Glomerular endothelial cell (primary cell): ENCODE measurements around the gene CNOT2. TPM values are rescaled to one million over a fixed set of nuclear protein-coding genes. Genes with fewer than 3 reads are reported as not detected.

Experiments
- DNase-seq: peaks from one replicate; pipeline ENCODE4 v3.0.0-alpha.2; 2011; ENCODE audit warnings: low read depth, low spot score; ENCODE audit errors: extremely low read depth
- total RNA-seq: library from RNA; depleted of rRNA; stranded (reverse); fragments of >200 nt; gene quantifications from 2 replicates; pipeline ENCODE4 v1.2.3, GENCODE V29; 2015

Gene CNOT2, protein sequence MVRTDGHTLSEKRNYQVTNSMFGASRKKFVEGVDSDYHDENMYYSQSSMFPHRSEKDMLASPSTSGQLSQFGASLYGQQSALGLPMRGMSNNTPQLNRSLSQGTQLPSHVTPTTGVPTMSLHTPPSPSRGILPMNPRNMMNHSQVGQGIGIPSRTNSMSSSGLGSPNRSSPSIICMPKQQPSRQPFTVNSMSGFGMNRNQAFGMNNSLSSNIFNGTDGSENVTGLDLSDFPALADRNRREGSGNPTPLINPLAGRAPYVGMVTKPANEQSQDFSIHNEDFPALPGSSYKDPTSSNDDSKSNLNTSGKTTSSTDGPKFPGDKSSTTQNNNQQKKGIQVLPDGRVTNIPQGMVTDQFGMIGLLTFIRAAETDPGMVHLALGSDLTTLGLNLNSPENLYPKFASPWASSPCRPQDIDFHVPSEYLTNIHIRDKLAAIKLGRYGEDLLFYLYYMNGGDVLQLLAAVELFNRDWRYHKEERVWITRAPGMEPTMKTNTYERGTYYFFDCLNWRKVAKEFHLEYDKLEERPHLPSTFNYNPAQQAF
- 75.6 and 108 TPM in 2 replicates for total RNA-seq

DNA sequence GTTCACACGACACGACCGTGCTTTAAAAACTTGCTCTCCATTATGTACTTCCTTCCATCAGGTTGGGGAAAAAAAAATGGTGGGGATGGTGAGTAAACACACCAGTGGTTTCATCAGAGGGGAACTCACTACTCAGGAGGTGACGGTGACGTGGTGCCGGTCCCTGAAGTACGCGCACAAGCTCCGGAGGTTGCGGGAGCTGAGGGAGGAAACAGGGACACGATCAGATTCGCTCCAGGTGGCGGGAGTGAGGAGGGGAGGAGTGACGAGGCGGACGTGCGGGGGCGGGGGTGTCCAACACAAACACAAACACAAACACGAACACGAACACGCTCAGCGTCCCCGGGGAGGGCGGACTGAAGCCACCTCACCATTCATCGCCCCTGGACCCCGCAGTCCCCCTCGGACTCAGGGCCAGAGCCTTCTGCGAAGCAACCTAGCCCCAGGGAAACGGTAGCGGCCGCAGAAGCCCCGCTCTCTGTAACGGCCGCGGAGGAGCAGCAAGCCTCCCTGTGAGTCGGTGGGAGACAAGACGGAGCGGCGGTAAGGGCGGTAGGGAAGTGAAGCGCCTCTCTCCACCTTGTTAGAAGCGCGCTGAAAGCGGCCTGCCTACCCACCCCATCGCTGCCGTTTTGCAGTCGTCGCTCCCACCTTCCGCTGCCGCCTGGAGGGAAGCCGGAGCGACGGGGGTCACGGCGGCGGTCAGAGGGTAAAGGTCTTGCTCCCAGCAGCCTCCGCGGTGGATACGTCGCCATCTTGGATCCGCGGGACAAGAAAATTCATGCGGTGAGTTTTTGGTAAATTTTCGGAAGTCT, at the start of gene CNOT2:
CNOT2 (plus strand) TSS at position 739 of the 815 bp plus-strand sequence. CDS start 34,794 bp downstream, outside the sequence.
- DNase-seq = peak; percentile 54

DNA sequence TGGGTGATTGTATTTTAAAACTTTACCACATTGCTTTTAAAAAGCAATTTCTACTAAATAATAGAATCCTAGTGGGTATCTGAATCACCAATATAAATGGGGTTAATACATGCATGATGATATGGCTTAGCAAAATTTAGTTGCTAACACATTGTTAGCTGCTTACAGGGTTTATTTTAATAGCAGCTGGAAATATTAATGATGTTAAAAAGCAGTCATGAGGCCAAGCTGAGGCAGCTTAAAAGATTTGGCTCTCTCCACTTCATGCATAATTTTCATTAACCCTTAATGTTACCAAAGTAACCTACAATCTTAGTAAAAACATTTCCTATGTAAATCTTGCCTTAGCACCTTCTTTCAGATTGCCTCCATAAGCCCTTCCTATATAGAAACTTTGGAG, 49.2 kb upstream of the CNOT2 start:
- DNase-seq = no peak

DNA sequence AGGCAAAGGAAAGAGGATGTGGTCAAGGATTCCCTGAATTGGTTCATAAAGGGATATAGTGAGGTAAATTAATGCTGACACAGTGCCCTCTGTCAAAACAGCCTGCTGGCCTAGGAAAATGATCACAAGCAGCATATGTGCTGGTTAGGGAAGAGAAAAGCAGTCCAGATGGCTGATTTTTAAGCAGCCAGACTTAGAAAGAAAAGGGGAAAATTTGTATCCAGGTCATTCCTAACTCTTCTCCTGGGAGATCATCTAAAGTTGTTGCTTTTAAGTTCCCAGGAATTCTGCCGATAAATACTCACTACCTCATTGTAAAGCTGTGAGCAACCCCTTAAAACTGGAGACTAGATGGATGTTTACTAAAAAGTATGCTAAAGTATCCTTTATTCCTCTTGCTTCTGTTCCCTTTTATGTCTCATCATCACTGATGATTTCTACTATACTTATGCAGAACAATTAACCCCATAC, 46.4 kb upstream of the CNOT2 start:
- DNase-seq = no peak

DNA sequence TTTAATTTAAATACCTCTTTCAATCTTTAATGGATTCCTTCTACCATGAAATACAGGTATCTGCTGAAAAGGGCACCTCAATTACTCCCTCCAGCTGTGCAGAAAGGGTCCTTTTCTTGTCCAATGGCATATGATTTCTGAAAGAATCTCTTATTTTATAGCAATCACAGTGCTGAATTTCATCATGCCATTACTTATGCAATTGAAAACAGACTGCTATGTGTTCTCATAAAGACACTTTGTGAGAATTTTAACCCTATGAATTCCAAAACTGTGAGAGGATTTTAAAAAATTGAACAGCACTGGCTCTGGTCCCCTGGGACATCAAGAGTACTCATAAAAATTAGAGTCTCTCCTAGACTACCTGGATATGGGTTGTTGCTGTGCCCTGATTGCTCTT, 45.9 kb upstream of the CNOT2 start:
- DNase-seq = no peak

DNA sequence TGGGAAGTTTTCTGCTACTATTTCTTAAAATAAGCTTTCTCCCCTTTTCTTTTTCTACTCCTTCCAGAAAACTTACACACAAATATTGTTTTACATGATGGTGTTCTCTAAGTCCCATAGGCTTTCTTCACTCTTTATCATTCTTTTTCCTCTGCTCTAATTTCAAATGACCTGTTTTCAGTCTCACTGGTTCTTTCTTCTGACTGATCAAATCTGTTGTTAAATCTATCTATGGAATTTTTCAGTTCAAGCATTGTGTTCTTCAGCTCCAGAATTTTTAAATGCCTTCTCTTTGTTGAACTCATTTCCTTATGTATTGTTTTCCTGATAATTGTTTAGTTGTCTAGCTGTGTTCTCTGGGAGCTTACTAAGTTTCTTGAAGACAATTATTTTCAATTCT, 29.5 kb upstream of the CNOT2 start:
- no peak for DNase-seq

DNA sequence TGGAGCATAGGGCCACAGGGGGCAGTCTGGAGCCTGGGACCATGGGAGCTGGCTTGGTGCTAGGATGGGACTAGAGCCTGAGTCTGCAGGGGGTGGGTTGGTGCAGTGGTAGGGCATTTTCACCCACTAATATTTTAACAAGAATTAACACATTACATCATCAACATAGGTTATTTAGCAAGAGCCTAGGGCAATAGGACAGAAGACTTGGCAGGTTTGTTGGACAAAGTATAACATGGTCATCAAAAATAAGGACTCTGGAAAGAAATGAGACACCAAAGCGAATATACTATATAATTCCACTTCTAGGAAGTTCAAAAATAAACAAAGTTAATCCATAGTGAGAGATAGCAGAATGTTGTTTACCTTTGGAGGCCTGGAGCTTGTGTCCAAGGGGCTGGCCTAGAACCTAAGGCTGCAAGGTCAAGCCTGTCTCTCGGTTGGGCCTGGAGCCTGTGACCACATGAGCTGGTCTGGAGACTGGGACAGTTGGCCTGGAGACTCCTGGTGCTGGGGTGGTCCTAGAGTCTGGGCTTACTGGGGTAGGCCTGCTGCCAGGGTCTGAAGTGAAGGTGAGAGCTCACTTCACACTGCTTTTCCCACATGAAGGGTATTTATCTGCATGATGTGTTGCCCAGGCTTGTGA, 28.1 kb upstream of the CNOT2 start:
- no peak for DNase-seq

DNA sequence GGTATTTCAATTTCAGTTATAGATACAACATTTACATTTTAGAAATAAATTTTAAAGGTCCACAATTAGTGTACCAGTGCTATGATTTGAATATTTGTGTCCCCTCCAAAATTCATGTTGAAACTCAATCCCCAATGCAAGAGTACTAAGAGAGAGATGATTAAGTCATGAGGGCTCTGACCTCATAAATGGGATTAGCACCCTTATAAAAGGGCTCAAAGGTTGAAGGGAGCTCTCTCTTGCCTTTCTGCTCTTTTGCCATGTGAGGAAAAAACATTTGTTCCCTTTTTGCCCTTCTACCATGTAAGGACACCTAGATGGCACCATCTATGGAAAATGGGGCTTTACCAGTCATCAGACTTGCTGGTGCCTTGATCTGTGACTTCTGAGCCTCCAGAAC, 25.8 kb upstream of the CNOT2 start:
- no peak for DNase-seq

DNA sequence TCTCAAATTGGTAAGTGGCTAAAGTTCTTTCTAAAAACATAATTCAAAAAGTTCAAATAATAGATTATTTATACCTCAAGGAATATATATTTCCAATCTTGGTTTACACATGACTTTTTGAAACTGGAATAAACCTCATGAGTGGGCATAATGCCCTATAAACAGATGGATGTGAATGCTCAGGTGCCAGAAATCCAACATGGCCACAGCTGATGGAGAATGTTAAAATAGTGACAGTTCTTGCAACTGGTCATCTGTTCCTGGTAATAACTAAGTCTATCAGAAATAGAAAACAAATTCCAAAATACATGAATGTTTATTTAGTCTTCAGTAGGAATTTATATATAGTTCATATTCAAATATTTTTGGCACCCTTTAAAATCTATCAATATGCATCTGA, 21.6 kb upstream of the CNOT2 start:
- DNase-seq = no peak

DNA sequence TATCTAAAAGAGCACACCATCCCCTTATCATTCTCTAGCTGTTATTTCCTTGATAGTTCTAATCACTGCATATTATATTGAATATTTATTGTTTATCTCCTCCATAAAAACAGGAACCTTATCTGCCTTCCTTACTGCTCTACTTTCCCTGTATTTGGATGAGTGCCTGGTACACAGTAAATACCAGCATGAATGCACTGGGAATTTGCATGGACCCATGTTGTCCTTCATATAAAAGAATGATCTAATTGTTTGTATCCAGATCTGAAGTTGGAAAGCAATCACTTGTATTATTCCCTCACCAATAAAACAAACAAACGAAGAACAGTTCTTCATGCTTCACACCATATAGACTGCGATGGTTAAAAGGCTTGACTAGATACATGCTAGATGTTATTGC, 15.3 kb upstream of the CNOT2 start:
- no peak for DNase-seq

DNA sequence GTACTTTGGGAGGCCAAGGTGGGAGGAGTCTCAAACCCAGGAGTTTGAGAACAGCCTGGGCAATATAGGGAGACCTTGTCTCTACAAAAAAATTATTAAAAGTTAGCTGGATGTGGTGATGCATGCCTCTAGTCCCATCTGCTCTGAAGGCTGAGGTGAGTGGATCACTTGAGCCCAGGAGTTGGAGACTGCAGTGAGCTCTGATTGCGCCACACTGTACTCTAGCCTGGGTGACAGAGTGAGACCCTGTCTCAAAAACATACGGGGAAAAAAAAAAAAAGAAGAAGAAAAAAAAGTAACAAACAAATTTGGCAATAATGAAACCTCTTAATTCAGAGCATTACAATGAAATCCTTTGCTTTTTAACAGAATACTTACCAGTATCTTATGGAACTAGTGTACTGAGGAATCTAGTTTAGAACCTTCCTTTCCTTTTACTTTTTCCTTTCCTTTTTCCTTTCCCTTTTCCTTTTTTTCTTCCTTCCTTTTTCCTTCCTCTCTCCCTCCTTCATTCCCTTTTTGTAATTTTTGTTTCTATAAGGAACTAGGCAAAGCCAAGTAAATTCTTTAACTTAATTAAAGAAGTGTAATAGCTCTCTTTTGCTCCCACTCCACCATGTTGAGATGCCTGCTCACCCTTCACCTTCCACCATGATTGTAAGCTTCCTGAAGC, 12.2 kb upstream of the CNOT2 start:
- no peak for DNase-seq

DNA sequence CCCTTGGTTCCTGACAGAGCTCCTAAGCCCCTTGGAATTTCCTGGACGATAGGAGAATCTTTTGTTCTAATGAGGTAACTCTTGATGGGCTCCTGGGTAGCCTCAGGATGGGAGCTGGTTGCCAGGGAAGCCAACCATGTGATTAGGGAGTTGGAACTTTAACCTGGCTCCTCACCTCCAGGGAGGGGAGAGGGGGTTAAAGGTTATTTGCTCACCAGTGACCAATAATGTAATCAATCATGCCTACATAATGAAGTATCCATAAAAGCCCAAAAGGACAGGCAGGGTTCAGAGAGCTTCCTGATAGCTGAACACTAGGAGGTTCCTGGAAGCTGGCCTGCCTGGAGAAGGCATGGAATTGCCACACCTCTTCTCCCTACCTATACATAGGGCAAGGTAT, 6.2 kb upstream of the CNOT2 start:
- DNase-seq = no peak

DNA sequence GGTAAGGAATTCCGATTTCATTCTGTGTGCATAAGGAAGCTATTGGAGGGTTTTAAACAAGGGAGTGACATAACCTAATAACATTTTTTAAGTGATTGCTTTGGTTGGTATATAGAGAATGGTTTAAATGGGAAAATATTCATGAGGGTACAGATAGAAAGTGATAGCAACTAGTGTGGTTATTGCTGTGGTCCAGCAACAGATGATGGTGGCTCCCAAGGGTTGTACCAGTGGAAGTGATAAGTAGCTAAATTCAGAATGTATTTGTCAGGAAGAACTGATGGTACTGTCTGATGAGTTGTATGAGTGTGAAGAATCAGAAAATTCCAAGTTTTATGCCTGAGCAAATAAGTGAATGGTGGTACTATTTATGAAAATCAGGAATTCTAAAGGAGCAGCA, 2.6 kb upstream of the CNOT2 start:
- no peak for DNase-seq

DNA sequence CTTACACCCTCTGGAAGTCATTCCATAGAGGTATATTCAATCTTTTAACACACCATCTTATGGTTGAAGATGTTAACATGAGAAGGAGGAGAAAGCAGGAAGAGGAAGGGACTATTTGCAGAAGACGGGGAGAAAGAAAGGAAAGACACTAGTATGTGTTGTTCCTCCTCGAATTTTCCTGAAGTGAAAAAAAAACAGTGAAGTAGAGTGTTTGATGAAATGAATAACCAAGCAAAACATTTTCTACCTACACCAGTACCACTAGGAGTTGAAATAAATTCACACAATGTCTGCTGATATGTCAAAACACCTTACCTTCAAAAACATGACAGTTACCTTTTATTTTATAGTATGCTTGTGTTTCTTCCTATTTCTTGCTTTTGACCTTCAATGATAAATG, 1.4 kb upstream of the CNOT2 start:
- no peak for DNase-seq

DNA sequence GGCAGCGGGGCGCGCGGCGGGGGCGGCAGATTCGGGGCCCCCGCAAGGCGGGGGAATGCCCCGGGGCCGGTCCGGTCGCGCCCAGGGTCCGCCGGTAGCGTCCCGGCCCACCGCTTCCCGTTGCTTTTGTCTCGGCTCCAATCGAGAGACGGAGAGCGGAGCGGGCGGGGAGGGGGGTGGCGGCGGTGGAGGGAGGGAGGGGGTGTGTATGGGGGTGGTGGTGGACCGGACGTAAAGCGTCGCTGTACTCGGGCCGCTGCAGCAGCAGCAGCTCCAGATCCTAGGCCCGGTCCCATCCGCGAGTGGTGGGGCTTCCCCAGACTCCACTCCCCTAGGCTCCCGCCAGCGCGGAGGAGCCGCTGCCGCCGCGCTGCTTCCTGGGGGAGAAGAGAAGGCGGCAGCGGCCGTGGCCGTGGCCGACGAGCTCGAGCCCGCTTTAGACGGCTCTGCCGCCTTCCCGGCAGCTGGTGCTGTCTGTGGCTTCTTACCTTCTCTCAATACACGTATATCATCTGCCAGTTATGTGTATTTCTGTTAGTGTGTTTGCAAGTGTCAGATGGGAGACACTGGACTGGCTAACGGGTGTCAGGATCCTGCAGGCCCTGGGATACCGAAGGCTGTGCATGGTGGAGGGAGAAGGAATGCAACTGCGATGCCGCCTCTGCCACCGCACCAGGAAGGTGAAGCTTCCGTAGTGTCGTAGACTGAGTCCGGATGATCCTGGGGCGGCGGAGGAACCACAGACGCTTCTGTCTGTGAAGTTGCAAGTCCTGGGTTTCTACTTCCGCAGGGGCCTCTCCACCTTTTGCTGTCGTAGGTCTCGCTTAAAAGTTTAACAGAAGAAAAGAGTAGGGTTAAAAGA, 508 bp downstream of the CNOT2 start:
- DNase-seq = no peak

DNA sequence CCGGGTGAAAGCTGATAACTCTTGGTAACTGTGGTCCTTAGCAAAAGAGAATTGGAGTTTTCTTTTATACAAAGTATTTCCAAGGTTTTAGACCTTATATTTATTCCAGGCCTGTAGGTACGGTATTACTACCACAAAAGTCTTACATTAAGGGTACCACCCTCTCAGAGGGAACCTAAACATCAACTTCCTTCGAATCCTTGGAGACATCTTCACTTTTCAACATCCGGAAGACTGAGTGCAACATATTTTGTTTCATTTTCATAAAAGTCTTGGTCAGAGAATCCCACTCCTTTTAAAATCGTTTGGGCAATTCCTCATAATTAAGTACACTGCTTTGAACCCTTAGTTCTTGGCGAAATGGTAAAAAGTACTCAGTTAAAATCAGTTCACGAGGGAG, 1.2 kb downstream of the CNOT2 start:
- no peak for DNase-seq

DNA sequence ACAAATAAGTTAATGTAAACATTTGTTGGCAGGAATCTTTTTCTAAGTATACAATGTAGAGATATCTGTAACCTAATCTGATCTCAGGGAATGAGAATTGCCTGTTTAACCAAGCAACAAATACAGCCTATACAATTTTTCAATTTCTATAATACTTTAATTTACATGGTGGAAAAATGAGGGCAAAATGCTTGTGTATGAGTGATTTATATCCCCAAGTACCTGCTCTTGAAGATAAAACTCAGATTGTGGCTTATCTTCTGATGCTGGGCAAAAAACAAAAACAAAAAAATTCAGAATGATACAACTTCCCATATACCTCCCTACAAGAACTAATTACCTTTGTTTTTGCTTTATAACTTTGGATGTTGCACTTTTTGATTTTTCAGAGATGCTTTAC, 2.2 kb downstream of the CNOT2 start:
- no peak for DNase-seq

DNA sequence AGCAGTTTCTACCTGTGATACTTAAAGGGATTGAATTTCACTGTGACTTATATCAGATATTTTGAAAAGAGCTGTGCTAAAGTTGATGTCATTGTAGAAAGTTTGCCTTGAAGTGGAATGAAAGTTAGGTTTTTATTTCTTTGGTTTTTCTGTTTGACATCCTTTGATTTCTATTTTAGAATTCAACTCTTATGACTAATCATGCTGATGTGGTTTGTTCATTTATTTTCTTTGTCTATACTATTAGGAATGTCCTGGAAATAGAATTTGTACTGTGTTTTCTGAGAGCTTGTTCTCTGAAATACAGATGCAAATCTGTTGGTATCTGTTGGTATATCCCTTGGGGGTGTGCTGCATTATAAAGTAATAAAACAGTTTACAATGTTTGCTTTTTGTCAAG, 3.3 kb downstream of the CNOT2 start:
- no peak for DNase-seq

DNA sequence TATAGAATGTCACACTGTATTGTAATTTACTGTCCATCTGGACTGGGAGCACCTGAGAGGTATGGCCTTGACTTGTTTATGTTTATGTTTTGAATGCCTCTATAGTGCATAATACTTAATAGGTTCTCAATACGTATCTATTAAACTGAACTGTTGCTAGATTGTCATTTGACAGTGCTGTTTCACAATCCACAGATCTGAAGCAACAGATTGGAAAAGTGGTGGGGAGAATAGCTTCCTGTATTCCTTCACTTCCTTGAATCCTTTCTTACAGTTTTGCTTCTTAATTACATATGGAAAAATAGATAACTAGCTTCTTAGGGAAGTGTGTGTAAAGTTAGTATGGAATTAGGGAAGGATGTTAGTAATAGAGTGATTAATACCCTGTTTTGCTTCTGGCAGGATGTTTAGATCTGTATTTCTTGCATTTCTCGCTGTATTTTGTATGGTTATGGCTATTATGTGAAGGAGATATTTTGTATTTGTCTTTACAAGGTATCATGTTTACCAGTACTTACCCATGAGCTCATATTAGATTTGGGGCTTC, 4.5 kb downstream of the CNOT2 start:
- DNase-seq = no peak

DNA sequence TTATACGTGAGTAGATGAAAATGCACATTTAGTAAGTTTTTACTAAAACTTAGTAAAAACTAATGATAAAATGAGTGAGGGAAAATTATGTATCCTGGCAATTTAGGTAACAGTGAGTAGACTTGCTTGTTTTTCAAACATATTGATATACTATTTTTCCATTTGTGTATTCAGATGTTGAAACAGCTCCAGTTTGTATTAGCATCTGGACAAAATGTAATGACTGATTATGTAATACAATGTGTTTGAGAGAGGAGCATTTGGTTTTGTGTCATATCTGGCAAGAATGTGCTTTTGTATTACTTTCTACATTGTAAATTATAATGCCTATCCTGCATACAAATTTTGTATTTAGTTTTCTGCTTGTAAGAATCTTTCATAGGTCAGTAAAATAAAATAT, 5.6 kb downstream of the CNOT2 start:
- DNase-seq = no peak
